Mesodermal cell (in vitro differentiated cells): ENCODE data around the gene GRAMD4.

Source experiments
- H3K27ac ChIP-seq: 2 replicates; pipeline ENCODE4 v1.7.0; 2013; ENCODE audit warnings: mild to moderate bottlenecking, low read depth, low read length, moderate library complexity; ENCODE audit not compliant: severe bottlenecking
- H3K36me3 ChIP-seq: 2 replicates; pipeline ENCODE4 v1.7.1; 2013; ENCODE audit warnings: mild to moderate bottlenecking, low read length, moderate library complexity; ENCODE audit not compliant: control insufficient read depth, insufficient read depth
- H3K4me1 ChIP-seq: one replicate; pipeline ENCODE4 v1.7.1; 2013; ENCODE audit warnings: mild to moderate bottlenecking, low read length; ENCODE audit not compliant: insufficient read depth, control insufficient read depth, poor library complexity, severe bottlenecking
- H3K4me3 ChIP-seq: 2 replicates; pipeline ENCODE4 v1.7.0; 2013; ENCODE audit warnings: low read length, control low read depth, mild to moderate bottlenecking; ENCODE audit not compliant: insufficient read depth, poor library complexity, severe bottlenecking; ENCODE audit errors: extremely low read depth
- H3K9me3 ChIP-seq: 2 replicates; pipeline ENCODE4 v1.7.1; 2013; ENCODE audit warnings: mild to moderate bottlenecking, low read length, moderate library complexity; ENCODE audit not compliant: control insufficient read depth
- WGBS, 2 experiments: methylation state at CpG; one replicate each; pipeline ENCODE4 v1.1.5; 2013; ENCODE audit warnings: missing lambda C conversion rate in 2 of 2; ENCODE audit not compliant: insufficient coverage in 2 of 2; 5-methylcytosine and 5-hydroxymethylcytosine counted together

GRAMD4 gene

DNA sequence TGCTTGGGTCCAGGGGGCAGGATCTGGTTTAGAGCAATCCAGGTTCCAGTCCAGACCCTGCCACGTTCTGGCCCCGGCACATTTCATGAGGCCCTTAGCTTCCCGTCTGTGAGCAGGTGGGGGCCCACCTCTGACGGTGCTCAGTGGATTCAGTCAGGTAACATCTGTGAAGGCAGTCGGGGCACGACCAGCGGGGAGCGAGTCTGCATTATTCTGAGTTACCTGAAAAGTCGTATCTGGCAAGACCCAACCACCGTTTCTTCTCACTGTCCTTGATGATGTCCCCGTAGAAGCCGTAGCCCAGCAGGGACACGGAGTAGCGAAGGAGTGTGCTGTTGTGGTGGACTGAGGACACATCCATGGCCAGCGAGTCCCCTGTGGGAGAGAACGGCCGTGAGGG lies 78.9 kb downstream of the GRAMD4 start:
- no peaks in the 10 kb centered on the region for H3K9me3 ChIP-seq
- H3K27ac ChIP-seq, result no peak overlapping the region
- no peaks in the 10 kb centered on the region for H3K4me1 ChIP-seq
- H3K36me3 ChIP-seq, result peaks cover 95% of the 10 kb centered on the region
- no peak overlapping the region for H3K4me3 ChIP-seq
- 92 to 95% methylated on average over 9 to 14 of the region's 17 CpGs for WGBS, 2 experiments

DNA sequence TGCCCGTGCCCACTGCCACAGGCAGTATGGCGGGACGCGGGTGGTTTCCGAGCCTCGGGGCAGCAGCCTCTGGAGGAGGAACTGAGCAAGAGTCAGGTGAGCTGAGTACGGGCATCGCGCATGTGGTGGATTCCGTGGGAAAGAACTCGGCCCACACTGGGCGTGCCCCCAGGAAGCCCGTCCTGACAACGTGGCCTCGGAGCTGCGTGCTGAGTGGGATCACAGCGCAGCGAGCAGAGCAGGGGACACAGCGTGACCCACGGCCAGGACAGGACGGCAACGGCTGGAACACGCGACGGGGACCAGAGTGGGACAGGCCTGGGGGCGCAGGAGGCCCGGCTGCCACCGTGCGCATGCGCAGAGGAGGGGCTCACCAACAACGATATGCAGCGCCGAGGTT lies 81.1 kb downstream of the GRAMD4 start:
- WGBS, 2 experiments, result 93 to 94% methylated on average over 33 of the region's 33 CpGs

DNA sequence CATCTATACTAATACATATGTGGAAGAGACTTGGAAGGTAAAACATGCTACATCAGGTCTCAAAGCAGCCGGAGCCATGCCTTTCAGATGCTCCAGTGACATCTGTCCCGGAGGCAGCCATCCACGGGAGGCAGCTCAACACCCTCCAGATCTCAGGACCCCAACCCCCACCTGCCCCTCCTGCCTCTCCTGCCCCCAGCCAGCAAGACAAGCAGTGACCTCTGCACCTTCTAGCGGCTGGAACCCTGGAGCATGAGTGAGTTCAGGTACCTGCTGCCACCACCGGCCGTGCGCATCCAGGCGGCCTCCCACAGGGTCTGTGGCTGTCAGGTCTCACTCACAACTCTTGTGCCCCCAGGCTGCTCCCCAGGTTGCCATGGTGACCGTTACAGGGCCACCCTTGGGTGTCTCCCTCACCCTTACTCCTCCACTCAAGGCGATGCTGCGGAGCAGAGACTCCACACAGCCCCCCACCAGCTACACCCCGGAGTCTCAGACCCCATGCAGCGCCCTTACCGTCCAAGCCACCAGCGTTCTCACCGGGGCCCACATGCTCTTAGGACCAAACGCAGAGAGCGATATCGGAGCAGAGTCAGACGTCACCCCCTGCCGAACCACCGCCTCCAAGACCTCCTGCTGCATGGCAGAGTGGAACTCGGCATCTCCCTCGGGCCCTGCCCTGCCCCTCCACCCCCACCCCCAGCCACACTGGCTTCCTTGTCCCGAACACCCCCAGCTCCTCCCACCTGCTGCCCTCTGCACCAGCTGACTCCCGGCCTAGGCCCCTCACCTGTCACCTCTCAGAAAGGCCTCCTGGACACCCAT lies 83.2 kb downstream of the GRAMD4 start:
- no peak overlapping the region for H3K27ac ChIP-seq
- 94% methylated on average over 22 to 25 of the region's 26 CpGs for WGBS, 2 experiments
- H3K36me3 ChIP-seq, result peaks cover 89% of the 10 kb centered on the region
- H3K4me3 ChIP-seq, result no peak overlapping the region
- no peaks in the 10 kb centered on the region for H3K9me3 ChIP-seq
- H3K4me1 ChIP-seq, result no peaks in the 10 kb centered on the region

More for the DNA sequence above, 81.1 kb downstream of the GRAMD4 start:
- Histone ChIP-seq H3K36me3 (peaks cover 87% of the 10 kb centered on the region), H3K27ac (no peak overlapping the region), H3K4me3 (no peak overlapping the region), H3K9me3 (no peaks in the 10 kb centered on the region), H3K4me1 (no peaks in the 10 kb centered on the region)

DNA sequence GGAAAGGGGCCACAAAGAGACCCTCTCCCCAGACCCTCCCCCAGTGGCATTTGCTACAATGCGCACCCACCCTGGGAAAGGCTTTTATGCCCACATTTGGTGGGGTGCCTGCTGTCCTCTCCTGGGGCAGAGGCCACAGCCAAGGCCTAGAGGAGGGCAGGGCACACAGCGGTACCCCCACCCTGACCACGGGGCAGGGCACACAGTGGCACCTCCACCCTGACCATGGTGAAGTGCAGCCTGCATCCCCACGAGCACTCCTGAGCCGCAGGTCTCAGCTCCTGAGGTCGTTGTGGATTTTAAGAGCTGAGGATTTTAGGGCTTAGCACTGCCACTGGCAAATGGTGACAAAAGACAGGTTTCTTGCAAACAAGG lies 83.8 kb downstream of the GRAMD4 start:
- H3K4me1 ChIP-seq, result no peaks in the 10 kb centered on the region
- H3K27ac ChIP-seq, result no peak overlapping the region
- no peaks in the 10 kb centered on the region for H3K9me3 ChIP-seq
- WGBS, 2 experiments, result 94 to 95% methylated on average over 3 to 4 of the region's 6 CpGs
- peaks cover 90% of the 10 kb centered on the region for H3K36me3 ChIP-seq
- no peak overlapping the region for H3K4me3 ChIP-seq

DNA sequence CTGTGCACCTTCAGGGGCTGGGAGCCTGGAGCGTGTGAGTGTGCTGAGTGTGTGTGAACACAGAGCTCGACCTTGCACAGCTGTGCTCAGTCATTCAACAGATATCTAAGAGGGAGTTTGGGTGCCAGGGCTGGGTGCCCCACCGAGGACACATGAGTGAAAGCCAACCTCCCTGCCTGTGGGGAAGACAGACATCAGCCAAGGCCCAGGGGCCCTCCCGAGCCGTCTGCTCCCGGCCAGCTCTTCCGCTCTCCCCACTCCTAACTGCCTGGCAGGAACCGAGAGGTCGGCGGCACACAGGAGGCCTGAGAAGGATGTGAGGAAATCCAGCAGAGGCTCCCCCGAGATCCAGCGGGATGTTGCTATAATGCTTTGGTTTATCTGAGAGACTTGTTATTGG lies 85.9 kb downstream of the GRAMD4 start:
- Histone ChIP-seq H3K9me3 (no peaks in the 10 kb centered on the region), H3K27ac (no peak overlapping the region), H3K4me1 (no peaks in the 10 kb centered on the region), H3K4me3 (no peak overlapping the region), H3K36me3 (peaks cover 90% of the 10 kb centered on the region)
- 94 to 100% methylated on average over 2 to 7 of the region's 12 CpGs for WGBS, 2 experiments

DNA sequence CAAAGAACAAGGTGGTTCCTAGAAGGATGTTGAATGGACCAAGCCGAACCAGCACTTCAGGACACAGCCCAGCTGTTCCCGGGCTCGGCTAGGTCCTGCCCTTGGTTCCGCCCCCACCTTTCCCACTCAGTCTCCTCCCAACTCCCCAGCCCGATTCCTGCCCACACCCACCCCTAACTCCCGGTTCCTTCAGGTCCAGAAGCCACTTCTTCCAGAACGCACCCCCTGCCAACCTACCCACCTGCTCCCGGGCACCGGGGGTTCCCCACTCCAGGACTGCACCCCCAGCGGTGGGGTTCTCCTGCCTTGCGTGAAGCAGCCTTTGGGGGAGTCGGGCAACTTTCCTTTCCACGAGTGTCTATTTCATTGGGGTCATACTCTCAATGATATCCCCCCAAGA lies 87.1 kb downstream of the GRAMD4 start:
- no peak overlapping the region for H3K27ac ChIP-seq

DNA sequence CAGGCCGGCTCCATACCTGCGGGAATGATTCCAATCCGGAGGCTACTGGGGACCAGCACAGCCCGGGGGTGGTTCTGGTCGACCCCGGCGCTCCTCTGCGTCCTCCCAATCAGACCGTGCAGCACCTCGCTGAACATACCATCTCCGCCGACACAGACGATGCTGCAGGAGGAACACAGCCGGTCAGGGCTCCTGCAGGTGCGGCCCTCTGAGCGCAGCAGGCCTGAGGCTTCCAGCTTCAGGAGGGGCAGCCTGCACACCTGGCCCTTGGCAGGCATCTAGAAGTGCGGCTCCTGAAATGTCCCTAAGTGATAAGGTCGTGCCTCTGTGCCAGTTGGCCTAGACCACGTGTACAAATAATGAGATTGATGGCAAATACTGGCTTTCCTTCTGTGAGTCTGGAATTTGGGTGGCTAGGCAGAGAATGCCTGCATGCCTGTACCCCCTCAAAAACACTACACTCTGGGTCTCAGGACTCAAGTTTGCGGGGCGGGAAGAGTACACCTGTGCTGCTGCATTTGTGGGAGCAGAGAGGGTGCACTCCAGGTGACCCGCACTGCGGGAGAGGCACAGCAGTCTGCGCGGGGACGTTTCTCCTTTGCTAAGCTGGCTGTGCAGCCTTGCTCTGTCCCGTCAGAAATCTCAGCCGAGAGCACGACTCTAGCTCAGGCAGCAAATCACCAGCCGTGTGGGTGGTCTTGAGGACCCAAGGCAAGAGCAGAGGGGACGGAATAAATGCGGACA lies 87.8 kb downstream of the GRAMD4 start:
- H3K4me3 ChIP-seq, result no peak overlapping the region
- H3K4me1 ChIP-seq, result no peaks in the 10 kb centered on the region
- no peak overlapping the region for H3K27ac ChIP-seq
- no peaks in the 10 kb centered on the region for H3K9me3 ChIP-seq
- WGBS, 2 experiments, result 95% methylated on average over 28 to 32 of the region's 32 CpGs
- H3K36me3 ChIP-seq, result peaks cover 90% of the 10 kb centered on the region

More for the DNA sequence above, 87.1 kb downstream of the GRAMD4 start:
- Histone ChIP-seq H3K4me3 (no peak overlapping the region), H3K36me3 (peaks cover 90% of the 10 kb centered on the region), H3K4me1 (no peaks in the 10 kb centered on the region), H3K9me3 (no peaks in the 10 kb centered on the region)
- 91 to 95% methylated on average over 9 to 10 of the region's 13 CpGs for WGBS, 2 experiments

DNA sequence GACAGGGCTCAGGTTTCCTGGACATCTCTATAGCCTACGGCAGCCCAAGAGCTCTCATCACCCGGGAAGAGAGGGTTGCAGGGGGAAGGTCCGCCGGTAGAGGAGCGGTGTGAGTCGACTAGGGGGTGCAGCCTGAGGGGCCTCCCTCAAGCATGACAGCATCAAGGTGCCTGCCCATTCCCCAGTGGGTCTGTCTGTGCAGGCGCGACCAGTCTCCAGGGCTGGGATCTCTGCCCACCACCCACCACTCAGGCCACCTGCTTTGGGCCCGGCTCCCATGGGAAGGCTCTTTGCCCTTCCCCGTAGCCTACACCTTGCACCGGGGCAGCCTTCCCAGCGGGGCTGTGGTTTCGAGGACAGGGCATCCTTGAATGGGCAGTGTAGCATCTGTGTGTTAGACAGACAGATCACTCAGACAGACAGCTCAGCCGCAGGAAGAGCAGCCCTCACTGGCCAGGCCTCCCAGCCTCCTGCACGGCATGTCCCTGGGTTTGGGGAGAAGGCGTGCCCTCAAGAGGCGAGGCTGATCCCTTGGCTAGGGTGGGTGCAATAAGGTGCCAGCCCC lies 88.7 kb downstream of the GRAMD4 start:
- Histone ChIP-seq H3K36me3 (peaks cover 90% of the 10 kb centered on the region), H3K4me1 (no peaks in the 10 kb centered on the region), H3K4me3 (no peak overlapping the region), H3K27ac (no peak overlapping the region), H3K9me3 (no peaks in the 10 kb centered on the region)
- WGBS, 2 experiments, result 96 to 97% methylated on average over 14 to 17 of the region's 17 CpGs

DNA sequence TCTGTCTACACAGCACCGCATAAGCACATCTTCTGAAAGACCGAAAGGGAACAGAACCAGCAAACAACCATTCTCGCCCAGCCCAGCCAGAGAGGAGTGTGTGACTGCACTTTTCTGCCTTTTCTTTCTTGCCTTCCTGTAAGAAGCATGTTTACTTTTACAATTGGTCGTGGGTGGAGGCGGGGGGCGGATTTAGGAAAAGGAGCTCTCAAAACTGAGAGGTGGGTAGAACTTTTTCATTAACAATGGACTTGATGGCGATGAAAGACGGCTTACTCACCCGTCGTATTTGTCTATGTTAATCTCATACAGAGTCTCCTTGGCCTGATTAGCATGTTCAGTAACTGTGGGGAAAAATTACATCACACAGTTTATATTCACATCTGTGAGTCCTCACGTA lies 90.6 kb downstream of the GRAMD4 start:
- Histone ChIP-seq H3K4me1 (no peaks in the 10 kb centered on the region), H3K9me3 (no peaks in the 10 kb centered on the region), H3K27ac (no peak overlapping the region), H3K36me3 (peaks cover 96% of the 10 kb centered on the region), H3K4me3 (no peak overlapping the region)
- WGBS, 2 experiments, result 82 to 95% methylated on average over 7 to 9 of the region's 11 CpGs

DNA sequence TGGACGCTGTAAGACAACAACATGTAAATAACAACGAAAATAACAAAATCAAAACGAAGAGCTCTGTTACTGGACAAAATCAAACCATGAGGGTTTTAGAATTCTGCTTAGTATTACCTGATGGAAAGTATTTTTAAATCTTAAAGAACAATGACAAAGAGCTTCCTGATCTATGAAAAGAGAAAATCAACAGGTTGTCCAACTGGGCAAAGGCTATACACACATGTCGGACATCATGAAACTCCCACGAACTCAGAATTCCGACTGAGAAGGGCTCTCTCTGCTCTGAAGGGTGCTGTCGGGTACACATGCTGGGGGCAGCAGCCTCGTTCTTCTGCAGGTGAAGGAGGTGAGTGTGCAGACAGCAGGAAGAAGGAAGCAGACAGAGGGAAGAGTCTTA lies 92.1 kb downstream of the GRAMD4 start:
- Histone ChIP-seq H3K9me3 (no peaks in the 10 kb centered on the region), H3K36me3 (peaks cover 97% of the 10 kb centered on the region), H3K27ac (no peak overlapping the region), H3K4me1 (no peaks in the 10 kb centered on the region), H3K4me3 (no peak overlapping the region)
- 93 to 97% methylated on average over 5 to 6 of the region's 8 CpGs for WGBS, 2 experiments
